ENCODE results near the gene AP5B1. TPM values are rescaled to one million over a fixed set of nuclear protein-coding genes. Genes with fewer than 3 reads are reported as not detected.

The AP5B1 gene
- total and polyA plus RNA-seq, 9 of the 15 experiments (the other 6 are each of a cell fraction or from before 2014, with no cell fraction given) = 0.51 to 24.2 (median 5.1) TPM

- H3K4me3 ChIP-seq = no peak overlapping the region
- H3K27me3 ChIP-seq (ENCODE audit: control insufficient read depth in 2 of 2, insufficient read depth in 2 of 2, low read length in 2 of 2) = peaks cover 87 to 92% of the 10 kb centered on the region in 2 experiments
- no peak for FAIRE-seq
- H3K4me1 ChIP-seq (replicated peaks in 1 of 2; ENCODE audit: control insufficient read depth in 2 of 2, insufficient read depth in 2 of 2, low read length in 2 of 2) = peaks cover 0 to 32% of the 10 kb centered on the region in 2 experiments; a peak in 1 of 5 replicates
- 8% methylated on average over 42 of the region's 42 CpGs for WGBS (ENCODE audit: insufficient coverage, low coverage, missing lambda C conversion rate)
- POLR2A ChIA-PET = interaction anchor here (0.6 to 1.3 kb wide), 5 partner anchors 8 to 296 kb away, joined by 3 read pairs; partner anchors contain the start of genes AP5B1 and MALAT1
- in situ Hi-C loops (cut with MboI) (no loop called here), intact Hi-C loops (cut with micrococcal nuclease) (no loop called here)
- CTCF ChIA-PET (ENCODE audit: low intra/inter-chr PET ratio) = no interaction called here
- no peak overlapping the region for H3K4me2 ChIP-seq (ENCODE audit: insufficient read depth, low read length)
- no peak overlapping the region for H3K27ac ChIP-seq (ENCODE audit: extremely low read depth, low read depth, low read length)
- BruUV-seq (replicated peaks) = no TSS peak
- H3K9me3 ChIP-seq (replicated peaks; ENCODE audit: control insufficient read depth, insufficient read depth, low read depth, low read length) = no peaks in the 10 kb centered on the region
- H3K36me3 ChIP-seq (ENCODE audit: control insufficient read depth, insufficient read depth, low read length) = no peaks in the 10 kb centered on the region
- H4K20me1 ChIP-seq (replicated peaks; ENCODE audit: control insufficient read depth, insufficient read depth, low read length) = peaks cover 17% of the 10 kb centered on the region; the same call in 1 of the 2 replicates
- H3K9me1 ChIP-seq (ENCODE audit: control insufficient read depth, insufficient read depth, low read length) = no peaks in the 10 kb centered on the region
- ATAC-seq = no peak
- no peak for DNase-seq (ENCODE audit: extremely low read depth in 1 of 4, low spot score in 3 of 4)
- no peaks in the 10 kb centered on the region for H3K79me2 ChIP-seq (ENCODE audit: control insufficient read depth, insufficient read depth, low read length)
- no peak overlapping the region for H2AFZ ChIP-seq (ENCODE audit: low read depth, low read length)
- H3K9ac ChIP-seq (ENCODE audit: insufficient read depth in 1 of 2, low read depth in 2 of 2, low read length in 2 of 2) = no peak overlapping the region
- no peak for TF ChIP-seq CEBPZ (IDR thresholded peaks at IDR 0.05; ENCODE audit: borderline replicate concordance, low read depth, low read length)
- TF ChIP-seq RBM14 (IDR thresholded peaks at IDR 0.05; ENCODE audit: borderline replicate concordance, insufficient read depth, low read depth, low read length) = no peak
- TF ChIP-seq CHAMP1 (IDR thresholded peaks at IDR 0.05) = no peak
- no peak for TF ChIP-seq PCBP1 (IDR thresholded peaks at IDR 0.05; ENCODE audit: low read depth, low read length, poor library complexity, severe bottlenecking)
- TF ChIP-seq ZNF282 (CRISPR knock-in tag; IDR thresholded peaks at IDR 0.05) = no peak
- no peak for TF ChIP-seq E4F1 (CRISPR knock-in tag; IDR thresholded peaks at IDR 0.05; ENCODE audit: borderline replicate concordance)
- TF ChIP-seq STAT5B (CRISPR knock-in tag; IDR thresholded peaks at IDR 0.05) = no peak
- no peak for TF ChIP-seq ZNF277 (CRISPR knock-in tag; IDR thresholded peaks at IDR 0.05; ENCODE audit: borderline replicate concordance)
These were observed 14.1 kb upstream of the AP5B1 start for GRCh38 chr11:65794570-65795510.
